GM18909 (cell line): Measurements from ENCODE around the gene TMEM151B.

Experiments used
- ATAC-seq: cut with Tn5 transposase; IDR thresholded peaks from one replicate; pipeline ENCODE4 v1.9.1; 2021; ENCODE audit warnings: mild to moderate bottlenecking; ENCODE audit not compliant: unreplicated experiment, poor library complexity

The TMEM151B gene

GRCh38 chr6:44262467-44263353, 7.5 kb upstream of the TMEM151B start:
- ATAC-seq = no peak

- ATAC-seq = no peak
Observed at GRCh38 chr6:44263354-44264100, 6.7 kb upstream of the TMEM151B start.

GRCh38 chr6:44264154-44265006, 5.9 kb upstream of the TMEM151B start:
- ATAC-seq = peak; percentile 42

- peak; percentile 47 for ATAC-seq
Observed at GRCh38 chr6:44265007-44265721, 5.1 kb upstream of the TMEM151B start, which contains the start of gene NFKBIE. Gene NFKBIE (minus strand): TSS chr6:44265551. CDS start chr6:44265346, 205 bp downstream.

GRCh38 chr6:44265722-44266233, 4.5 kb upstream of the TMEM151B start:
- no peak for ATAC-seq

- ATAC-seq = peak; percentile 40
Observed at GRCh38 chr6:44266347-44266746, 3.9 kb upstream of the TMEM151B start.

GRCh38 chr6:44267252-44267651, 3.0 kb upstream of the TMEM151B start:
- ATAC-seq = no peak

- ATAC-seq = no peak
Observed at GRCh38 chr6:44268095-44268628, 2.1 kb upstream of the TMEM151B start.

- no peak for ATAC-seq
Observed at GRCh38 chr6:44269178-44269920, 901 bp upstream of the TMEM151B start.

- ATAC-seq = no peak
Observed at GRCh38 chr6:44270526-44271405, 516 bp downstream of the TMEM151B start.

- no peak for ATAC-seq
Observed at GRCh38 chr6:44271406-44271723, 1.1 kb downstream of the TMEM151B start.

GRCh38 chr6:44271914-44272313, 1.7 kb downstream of the TMEM151B start:
- no peak for ATAC-seq

GRCh38 chr6:44272529-44272928, 2.3 kb downstream of the TMEM151B start:
- ATAC-seq = no peak

- ATAC-seq = no peak
Observed at GRCh38 chr6:44272999-44273566, 2.8 kb downstream of the TMEM151B start.

- no peak for ATAC-seq
Observed at GRCh38 chr6:44273617-44274016, 3.4 kb downstream of the TMEM151B start.

- ATAC-seq = no peak
Observed at GRCh38 chr6:44275271-44275748, 5.1 kb downstream of the TMEM151B start.
